ENCODE measurements around the gene ZBTB5. TPM values are rescaled to one million over a fixed set of nuclear protein-coding genes. Genes with fewer than 3 reads are reported as not detected.

The ZBTB5 gene
- polyA plus RNA-seq, 3 donors = 32.3 to 33.6 (median 32.4) TPM

DNA sequence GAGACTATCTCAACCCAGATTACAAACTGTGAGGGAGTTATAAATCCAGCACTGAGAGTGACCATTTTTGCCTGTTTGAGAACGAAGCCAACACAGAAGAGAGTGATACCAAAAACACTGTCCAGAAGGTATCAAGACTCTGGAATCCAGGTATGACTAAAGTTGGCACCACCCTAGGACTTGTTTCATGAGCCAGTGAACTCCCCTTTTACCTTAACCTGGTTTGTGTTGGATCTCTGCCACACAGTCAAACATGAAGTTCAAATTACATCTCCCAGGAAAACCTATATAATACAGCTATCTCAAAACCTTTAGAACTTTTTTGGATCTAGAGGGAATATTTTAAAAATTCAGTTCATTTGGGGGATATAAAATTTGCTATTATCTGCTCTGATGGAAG is 11.4 kb downstream of the ZBTB5 start:
- no peak for DNase-seq (ENCODE audit: low read depth in 3 of 3, low spot score in 2 of 3)

DNA sequence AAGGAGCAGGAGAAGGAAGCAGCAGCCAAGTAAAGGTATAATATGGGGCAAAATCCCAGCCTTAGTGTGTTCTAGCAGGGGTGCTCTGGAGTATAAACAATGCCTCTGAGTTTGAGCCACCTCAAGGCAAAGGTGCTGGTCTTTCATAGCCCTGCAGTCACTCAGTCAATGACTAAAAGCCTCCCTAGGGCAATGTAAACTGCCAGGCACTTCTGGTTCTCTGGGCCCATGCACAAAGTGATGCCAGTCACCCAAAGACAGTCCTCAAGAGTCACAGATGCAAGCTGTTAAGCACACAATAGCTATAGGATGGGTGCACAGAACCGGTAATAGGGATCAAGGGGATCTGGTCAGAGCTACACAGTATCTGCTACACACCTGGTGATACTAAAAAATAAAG is 12.6 kb downstream of the ZBTB5 start:
- DNase-seq (ENCODE audit: low read depth in 3 of 3, low spot score in 2 of 3) = no peak

DNA sequence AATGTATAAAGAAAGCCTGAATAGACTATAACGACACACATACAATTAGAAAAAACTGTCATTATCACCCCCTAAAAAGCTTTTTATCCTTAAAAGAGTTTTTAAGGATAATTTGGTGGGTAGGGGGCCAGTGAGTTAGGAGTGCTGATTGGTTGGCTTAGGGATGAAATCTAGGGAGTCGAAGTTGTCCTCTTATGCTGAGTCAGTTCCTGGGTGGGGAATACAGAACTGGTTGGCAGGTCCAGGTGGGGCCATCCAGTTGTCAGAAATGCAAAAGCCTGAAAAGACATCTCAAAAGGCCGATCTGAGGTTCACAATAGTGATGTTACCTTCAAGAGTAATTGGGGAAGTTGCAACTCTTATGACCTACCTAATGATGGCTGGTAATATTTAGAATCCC is 13.6 kb downstream of the ZBTB5 start:
- DNase-seq (ENCODE audit: low read depth in 3 of 3, low spot score in 2 of 3) = no peak

DNA sequence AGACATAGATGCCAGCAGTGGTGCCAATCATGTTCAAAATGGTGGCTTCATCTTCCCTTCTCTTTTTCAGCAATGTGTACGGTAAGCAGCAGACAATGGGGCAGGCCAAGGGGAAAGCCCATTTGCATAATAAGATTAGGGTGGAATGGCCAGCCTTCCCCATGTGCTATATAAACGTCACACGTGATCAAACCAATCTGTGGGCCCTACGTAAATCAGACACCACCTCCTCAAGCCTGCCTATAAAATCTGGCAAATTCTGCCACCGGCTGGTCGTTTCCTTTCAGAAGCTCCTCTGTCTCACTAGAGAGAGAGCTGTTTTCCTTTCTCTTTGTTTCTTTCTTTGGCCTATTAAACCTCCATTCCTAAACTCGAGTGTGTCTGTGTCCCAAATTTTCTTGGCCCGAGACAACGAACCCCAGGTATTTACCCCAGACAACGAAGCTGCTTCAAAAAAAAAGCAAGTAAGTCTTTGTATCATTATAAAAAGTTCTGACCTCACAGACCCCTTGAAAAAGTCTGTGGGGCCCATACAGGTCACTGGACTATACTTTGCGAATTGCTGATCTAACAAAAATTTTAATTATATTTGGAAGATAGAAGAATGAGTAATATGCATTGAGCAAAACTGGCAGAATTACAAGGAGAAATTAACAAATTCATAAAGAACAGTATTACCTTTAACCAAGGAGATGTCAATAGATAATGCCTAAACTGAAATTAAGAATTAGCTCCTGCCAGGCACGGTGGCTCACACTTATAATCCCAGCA is 15.2 kb downstream of the ZBTB5 start:
- no peak for DNase-seq (ENCODE audit: low read depth in 3 of 3, low spot score in 2 of 3)

DNA sequence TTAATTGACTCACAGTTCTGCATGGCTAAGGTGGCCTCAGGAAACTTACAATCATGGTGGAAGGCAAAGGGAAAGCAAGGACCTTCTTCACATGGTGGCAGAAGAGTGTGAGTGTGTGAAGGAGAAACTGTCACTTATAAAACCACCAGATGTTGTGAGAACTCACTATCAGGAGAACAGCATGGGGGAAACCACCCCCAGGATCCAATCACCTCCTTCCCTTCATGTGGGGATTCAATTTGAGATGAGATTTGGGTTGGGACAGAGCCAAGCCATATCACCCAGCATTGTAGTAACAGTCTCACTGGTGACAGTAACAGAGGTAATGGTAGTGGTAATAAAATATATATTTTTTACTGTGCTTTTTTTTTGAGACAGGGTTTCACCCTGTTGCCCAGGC is 18.1 kb downstream of the ZBTB5 start:
- DNase-seq (ENCODE audit: low read depth in 3 of 3, low spot score in 2 of 3) = no peak

DNA sequence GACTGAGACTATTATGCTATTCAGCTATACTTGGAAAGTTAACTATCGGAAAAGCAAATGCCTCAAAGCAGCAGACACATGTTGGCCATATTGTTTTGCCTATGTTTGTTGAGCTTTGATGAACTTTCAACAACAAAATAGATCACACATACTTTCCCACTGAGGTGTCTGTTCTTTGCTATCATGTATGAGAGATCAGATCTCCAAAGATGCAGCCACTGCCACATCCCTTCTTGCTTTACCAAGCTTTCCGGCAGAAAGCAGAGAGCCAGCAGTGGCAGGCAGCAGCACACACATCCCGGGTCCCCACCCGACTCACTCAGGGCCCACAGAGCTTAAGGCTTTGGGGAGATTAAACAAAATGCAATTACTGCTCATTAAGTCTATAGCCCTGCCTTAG is 18.8 kb downstream of the ZBTB5 start:
- no peak for DNase-seq (ENCODE audit: low read depth in 3 of 3, low spot score in 2 of 3)

DNA sequence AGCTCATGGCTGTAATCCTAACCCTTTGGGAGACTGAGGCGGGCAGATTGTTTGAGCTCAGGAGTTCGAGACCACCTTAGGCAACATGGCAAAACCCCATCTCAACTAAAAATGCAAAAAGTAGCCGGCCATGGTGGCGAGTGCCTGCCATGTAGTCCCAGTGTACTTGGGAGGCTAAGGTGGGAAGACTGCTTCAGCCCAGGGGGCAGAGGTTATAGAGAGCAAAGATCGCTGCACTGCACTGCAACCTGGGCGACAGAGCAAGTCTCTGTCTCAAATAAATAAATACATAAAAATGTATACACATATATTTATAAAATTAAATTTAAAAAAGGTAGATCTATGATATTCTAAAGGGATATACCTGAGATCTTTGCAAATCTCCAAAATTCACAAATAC is 19.4 kb downstream of the ZBTB5 start:
- no peak for DNase-seq (ENCODE audit: low read depth in 3 of 3, low spot score in 2 of 3)

DNA sequence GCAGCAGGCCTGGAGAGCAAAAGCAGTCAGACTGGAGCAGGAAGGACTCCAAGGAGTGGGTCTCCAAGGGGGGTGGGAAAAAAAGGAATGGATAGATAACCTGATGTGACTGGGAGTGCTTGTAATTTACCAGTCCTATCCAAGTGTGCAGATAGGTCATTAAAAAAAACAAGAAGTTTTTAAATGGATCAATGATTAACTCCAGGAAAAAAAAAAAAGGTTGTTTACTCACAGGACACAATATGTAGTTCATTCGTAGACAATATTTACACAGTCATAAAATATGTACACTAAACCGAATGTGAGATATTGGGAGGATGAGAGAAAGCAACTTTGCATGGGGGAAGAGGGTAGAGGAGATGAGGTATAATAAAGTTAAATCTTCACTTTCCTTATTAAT is 20.4 kb downstream of the ZBTB5 start:
- no peak for DNase-seq (ENCODE audit: low read depth in 3 of 3, low spot score in 2 of 3)

DNA sequence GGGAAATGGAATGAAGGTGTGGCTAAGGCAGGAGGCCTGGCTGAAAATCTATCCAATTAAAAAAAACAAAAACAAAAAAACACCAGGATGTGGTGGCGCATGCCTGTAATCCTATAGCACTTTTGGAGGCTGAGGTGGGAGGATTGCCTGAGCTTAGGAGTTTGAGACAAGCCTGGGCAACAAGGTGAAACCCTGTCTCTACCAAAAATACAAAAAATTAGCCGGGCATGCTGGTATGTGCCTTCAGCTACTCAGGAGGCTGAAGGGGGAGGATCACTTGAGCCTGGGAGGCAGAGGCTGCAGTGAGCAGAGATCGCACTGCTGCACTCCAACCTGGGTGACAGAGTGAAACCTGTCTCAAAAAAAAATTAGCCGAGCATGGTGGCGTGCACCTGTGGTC is 21.7 kb downstream of the ZBTB5 start:
- no peak for DNase-seq (ENCODE audit: low read depth in 3 of 3, low spot score in 2 of 3)

DNA sequence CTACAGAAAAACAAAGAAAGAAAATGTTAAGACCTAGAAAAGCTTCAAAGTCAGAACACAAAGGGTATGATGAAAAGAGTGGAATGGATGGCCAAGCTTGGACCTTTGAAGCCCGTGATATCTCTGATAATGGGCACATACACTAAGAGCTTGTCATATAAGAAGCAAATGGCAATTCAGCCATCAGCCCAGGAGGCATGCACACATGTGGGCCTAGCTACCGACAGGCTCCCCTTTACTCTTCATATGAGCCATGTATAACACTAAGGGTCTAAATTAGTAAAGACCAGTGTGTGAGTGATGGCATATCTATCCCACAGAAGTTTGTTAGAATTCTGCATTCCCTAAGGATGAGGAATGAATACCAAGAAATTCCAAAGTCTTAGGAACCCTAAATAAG is 22.7 kb downstream of the ZBTB5 start:
- no peak for DNase-seq (ENCODE audit: low read depth in 3 of 3, low spot score in 2 of 3)

DNA sequence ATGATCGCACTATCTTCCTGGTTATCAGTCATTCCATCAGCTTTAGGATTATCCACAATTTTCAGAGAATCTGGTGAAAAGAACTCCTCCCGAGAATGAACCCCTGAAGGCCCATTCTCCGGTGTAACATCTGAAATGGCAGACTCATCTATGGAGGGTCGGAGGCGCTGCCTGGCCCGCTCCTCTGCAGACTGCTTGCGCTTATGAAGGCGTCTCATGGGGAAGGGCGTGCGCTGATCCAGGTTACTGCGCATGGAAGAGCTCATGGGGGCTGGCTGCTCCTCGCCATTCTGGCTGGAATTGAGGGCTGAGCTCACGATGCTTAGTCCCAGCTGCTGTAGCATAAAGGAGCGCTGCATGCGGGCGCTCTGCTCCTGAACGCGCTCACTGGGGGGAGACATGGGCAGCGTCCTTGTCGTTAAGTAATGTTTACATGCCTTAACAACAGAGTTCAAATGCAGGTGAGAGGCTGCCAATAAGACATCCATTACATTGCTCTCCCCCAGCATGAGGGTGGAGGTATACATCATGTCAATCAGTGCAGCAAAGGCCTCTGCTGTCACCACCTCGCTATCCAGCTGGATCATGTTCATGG is 23.4 kb downstream of the ZBTB5 start:
- DNase-seq (ENCODE audit: low read depth in 3 of 3, low spot score in 2 of 3) = no peak

DNA sequence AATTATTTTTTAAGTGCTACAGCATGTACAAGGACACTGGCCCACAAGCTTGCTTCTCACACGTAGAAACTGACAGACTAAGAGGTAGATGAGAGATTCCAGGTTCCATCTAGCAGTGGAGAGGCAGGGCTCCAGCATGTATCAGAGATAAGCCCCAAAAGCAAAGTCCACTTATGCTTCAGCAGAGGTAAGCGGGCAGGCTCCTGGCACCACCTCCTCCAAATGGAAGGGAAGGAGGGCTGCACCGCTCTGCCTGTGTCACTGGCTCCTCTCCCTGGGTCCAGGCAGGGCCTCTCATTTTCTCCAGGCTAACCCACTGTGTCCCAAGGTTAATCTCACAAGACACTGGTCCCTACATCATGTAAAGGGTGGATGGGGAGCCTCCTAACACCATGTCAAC is 26.9 kb downstream of the ZBTB5 start:
- DNase-seq (ENCODE audit: low read depth in 3 of 3, low spot score in 2 of 3) = no peak

DNA sequence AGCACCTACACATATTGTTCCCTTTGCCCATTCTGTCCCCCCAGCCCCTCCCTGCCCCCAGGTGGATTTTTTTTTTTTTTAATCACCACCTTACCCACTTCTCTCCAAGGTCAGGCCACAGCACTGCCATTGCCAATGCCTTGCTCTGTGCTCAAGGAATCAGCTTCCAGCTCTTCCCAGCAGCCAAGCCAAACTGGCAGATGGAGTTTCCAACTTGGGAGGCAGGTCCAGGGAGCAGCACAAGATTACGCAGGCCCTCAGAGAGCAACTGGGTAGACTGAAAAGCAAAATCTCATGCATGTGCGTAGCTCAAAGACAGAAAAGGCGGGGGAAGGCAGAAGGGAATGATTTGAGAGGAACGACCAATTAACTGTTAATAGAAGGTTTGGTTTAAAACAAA is 27.6 kb downstream of the ZBTB5 start:
- DNase-seq (ENCODE audit: low read depth in 3 of 3, low spot score in 2 of 3) = no peak

DNA sequence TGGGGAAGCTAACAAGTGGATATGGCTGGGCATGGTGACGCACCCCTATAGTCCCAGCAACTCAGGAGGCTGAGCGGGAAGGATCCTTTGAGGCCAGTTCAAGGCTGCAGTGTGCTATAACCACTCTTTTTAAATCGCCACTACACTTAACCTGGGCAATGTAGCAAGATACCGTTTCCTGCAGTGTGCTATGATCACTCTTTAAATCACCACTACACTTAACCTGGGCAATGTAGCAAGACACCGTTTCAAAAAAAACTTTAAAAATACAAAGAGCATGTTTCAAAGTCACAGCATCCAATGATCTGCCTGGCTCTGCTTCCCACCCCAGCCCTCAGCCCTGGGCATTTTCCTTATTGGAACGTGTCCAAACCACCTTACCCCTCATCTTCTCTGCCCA is 28.2 kb downstream of the ZBTB5 start:
- no peak for DNase-seq (ENCODE audit: low read depth in 3 of 3, low spot score in 2 of 3)

DNA sequence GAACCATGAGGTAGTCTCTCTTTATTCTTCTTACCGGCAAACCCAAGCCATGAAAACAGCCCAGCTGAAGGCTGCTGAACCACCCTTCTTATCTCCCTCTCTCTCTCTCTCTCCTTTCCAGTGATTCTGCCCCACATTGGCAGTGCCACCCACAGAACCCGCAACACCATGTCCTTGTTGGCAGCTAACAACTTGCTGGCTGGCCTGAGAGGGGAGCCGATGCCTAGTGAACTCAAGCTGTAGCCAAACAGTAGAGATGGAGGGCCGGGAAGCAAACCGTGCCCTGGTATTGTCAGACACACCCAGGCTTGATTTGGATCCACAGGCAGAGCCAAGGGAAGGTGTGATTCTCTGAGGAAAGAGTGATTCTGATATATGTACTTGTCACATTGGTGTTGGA is 28.7 kb downstream of the ZBTB5 start:
- no peak for DNase-seq (ENCODE audit: low read depth in 3 of 3, low spot score in 2 of 3)

DNA sequence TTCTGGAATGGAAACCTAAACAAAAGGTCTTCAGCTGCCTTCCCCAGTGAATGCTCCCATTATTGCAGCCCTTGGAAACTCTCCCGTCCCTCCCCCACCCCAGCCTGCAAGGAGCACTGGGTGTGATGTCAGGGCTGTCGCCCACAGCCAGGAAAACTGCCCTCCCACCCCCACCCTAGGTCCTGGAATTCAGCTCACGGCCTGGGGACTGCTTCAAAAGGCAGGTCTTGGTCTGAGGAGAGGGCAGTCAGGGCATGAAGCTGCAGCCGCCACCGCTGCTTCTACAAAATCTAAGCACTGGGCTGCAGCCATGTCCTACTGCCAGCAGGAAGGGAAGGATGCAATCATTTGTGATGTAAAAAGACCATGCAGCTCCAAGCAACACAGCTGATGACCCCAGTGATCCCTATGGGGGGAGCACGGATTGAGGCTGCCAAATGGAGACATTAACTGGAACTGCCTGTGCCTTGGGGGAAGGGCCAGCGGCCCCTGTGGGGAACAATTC is 31.3 kb downstream of the ZBTB5 start:
- DNase-seq (ENCODE audit: low read depth in 3 of 3, low spot score in 2 of 3) = no peak

DNA sequence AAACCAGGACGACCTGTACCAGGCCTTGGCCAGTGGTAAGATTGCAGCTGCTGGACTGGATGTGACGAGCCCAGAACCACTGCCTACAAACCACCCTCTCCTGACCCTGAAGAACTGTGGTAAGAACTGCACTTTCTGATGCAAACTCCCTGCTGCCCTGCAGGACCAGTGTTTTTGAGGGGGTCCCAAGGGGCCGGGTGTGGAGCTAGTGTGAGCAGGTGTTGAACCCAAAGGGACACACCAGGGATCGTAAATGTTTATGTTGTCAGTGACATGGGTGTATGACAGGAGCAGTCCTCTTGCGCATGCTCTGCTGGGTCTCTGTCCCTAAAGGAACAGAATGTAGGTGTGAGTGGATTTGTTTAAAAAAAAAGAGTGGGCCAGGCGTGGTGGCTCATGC is 33.2 kb downstream of the ZBTB5 start:
- DNase-seq (ENCODE audit: low read depth in 3 of 3, low spot score in 2 of 3) = no peak

DNA sequence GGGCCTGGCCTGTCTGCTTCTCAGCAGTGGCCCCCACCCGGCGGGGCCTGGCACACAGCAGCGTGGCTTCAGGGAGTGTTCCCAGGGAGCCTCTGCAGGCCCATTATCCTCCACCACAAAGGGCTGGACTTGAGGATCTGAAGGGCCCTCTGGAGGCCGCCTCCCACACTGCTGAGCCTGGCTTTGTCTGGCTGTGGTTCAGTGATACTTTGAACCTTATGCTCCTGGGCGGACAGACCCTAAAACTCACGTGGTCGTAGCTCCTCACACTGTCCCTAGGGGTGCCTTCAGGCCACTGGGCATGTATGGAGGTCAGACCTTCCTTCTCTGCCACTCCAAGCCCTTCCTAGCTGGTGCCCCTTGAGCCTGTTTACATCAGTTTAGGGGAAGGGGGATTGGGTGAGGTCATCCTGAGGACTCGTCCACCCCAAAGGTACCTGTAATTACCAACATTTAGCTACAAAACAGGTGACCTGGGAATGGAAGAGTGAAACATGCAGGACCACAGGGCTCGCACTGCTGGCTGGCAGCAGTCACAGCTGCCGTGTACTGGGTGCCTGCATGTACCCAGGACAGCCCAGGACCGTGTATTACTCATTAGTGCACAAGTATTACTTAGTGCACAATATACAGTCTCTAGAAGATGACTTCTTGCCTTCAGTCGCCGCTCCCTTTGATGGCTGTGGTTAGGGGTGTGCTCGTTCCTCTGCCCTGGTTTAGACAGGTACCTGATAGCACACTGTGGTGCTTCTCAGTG is 34.2 kb downstream of the ZBTB5 start:
- no peak for DNase-seq (ENCODE audit: low read depth in 3 of 3, low spot score in 2 of 3)

DNA sequence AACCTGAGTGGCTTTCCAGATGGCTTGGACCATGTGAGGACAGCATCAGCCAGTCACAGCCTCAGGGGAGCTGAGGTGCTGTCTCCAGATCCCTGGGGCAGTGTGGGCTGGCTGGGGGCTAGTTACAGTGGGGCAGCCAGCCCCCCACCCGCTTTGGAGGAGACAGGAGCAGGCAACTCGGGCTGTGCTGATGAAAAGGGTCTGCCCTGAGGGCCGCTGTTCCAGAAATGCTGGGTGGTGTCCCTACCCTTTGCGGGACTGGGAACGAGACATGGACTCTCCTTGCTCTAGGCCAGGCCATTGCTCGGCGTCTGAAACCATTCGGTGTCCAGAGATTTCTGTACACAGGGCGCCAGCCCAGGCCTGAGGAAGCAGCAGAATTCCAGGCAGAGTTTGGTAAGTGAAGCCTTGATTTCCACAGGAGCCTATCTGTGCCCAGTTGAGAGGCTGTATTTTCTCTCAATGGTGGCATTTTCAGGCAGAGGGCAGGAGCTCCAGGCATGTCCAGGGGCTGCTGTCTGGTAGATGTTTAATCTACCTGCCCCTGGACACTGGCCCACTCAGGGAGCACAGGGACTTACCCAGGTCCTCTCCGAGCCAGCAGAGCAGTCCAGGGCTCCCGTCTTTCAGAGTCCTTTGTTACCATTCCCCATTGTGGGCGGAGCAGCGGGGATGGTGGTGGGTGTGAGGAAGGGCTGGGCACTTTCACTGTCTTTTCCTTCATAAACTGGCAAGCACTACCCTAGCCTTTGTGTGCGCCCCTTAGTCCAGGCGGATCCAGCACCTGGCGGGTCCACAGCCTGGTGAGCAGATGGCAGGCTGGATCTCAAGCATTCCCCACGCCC is 35.6 kb downstream of the ZBTB5 start:
- DNase-seq (ENCODE audit: low read depth in 3 of 3, low spot score in 2 of 3) = no peak

DNA sequence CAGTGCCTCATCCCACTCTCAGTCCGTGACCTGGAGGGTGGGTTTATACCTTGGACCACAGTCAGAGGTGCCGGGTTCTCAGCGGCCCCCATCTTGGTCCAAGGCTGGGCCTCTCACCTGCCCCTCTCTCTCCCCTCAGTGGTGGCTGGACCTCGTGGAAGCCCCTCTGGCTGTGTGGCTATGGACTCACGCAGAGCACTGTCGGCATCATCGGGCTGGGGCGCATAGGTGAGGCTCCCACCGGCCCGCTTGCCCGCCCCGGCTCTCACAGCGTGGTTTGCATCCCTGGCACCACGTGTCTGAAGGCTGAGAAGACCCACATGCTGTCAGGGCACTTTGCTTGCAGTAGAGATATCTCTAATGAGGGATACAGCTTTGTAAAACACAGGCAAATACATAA is 36.9 kb downstream of the ZBTB5 start:
- no peak for DNase-seq (ENCODE audit: low read depth in 3 of 3, low spot score in 2 of 3)

DNA sequence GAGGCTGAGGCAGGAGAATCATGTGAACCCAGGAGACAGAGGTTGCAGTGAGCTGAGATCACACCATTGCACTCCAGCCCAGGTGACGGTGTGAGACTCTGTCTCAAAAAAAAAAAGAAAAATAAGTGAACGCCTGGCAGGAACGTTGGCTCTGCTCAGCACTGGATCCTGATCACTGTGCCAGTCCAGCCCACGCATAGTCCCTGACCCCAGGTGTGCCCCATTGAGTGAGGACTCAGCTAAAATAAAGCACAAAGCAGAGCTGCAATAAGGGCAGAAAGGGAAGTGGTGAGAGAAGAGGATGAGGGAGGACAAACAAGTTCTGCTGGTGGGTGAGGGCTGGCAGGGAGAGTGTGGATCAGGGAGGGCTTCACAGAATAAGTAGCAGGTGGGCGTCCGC is 38.4 kb downstream of the ZBTB5 start:
- no peak for DNase-seq (ENCODE audit: low read depth in 3 of 3, low spot score in 2 of 3)

Measured in right renal cortex interstitium (tissue), 3 donors.